Uterus (tissue), 2 donors: ENCODE data around the gene RANBP9.

ENCODE experiments used
- CTCF ChIP-seq, 4 experiments: fragments of 200-600 bp in 2 of 4; fragments of 450-650 bp in 2 of 4; sonication (generic) in 2 of 4; IDR thresholded peaks; one replicate each; pipeline ENCODE4 v1.5.1; 2016 to 2019; ENCODE audit warnings: antibody characterized with exemption in 4 of 4, mild to moderate bottlenecking in 2 of 4, moderate library complexity in 1 of 4
- POLR2A ChIP-seq, 2 donors: fragments of 450-650 bp; IDR thresholded peaks; one replicate each; pipeline ENCODE4 v1.6.1; 2016; ENCODE audit warnings: antibody characterized with exemption in 2 of 2, mild to moderate bottlenecking in 1 of 2, moderate library complexity in 1 of 2

- TF ChIP-seq CTCF (IDR thresholded peaks at IDR 0.05) (peak in 1 of 4 experiments; percentile 9), POLR2A (IDR thresholded peaks at IDR 0.05) (no peak)
Measured at GRCh38 chr6:13624871-13625288, 86.8 kb downstream of the RANBP9 start.
